ENCODE data around the gene ZNF200.

- TF ChIP-seq RAD21 (CRISPR knock-in tag; IDR thresholded peaks at IDR 0.05) (no peak), POLR2A (IDR thresholded peaks at IDR 0.05; ENCODE audit: insufficient read depth in 1 of 2, low read depth in 2 of 2, low read length in 2 of 2) (no peak), SP2 (CRISPR knock-in tag; IDR thresholded peaks at IDR 0.05) (no peak), CBX2 (IDR thresholded peaks at IDR 0.05; ENCODE audit: low read depth, low read length) (no peak), CBX2 (CRISPR knock-in tag; IDR thresholded peaks at IDR 0.05; ENCODE audit: low read depth) (no peak), GTF2F1 (IDR thresholded peaks at IDR 0.05; ENCODE audit: low read length) (no peak), ZNF276 (CRISPR knock-in tag; IDR thresholded peaks at IDR 0.05; ENCODE audit: low read depth) (no peak), KDM2A (CRISPR knock-in tag; IDR thresholded peaks at IDR 0.05; ENCODE audit: borderline replicate concordance, low read depth) (no peak; the same call in 1 of the 2 replicates), TAF1 (CRISPR knock-in tag; IDR thresholded peaks at IDR 0.05) (no peak; the same call in 1 of the 2 replicates), CTCF (CRISPR knock-in tag; IDR thresholded peaks at IDR 0.05) (no peak), HNRNPH1 (optimal IDR thresholded peaks at IDR 0.05; ENCODE audit: low read depth, low read length) (no peak), ZNF776 (CRISPR knock-in tag; IDR thresholded peaks at IDR 0.05) (no peak), ZFP36 (IDR thresholded peaks at IDR 0.05; ENCODE audit: borderline replicate concordance, low read depth, low read length, partially characterized antibody) (no peak)
These were observed 45.8 kb downstream of the ZNF200 start for GRCh38 chr16:3188925-3189825.

Measured in HepG2 (cell line).